ENCODE data around the gene PHGDH. TPM values are rescaled to one million over a fixed set of nuclear protein-coding genes. Genes with fewer than 3 reads are reported as not detected.

The PHGDH gene
- total RNA-seq: 71.9 TPM
- 126 TPM for polyA plus RNA-seq (ENCODE audit: insufficient read depth, low read depth, low replicate concordance)
- long read RNA-seq, donor 1, transcript PHGDH-208 (12 exons, 2,096 nt): major isoform, 38 of 99 reads
- long read RNA-seq, donor 1, transcript PHGDH-221 (5 exons, 1,180 nt): minor isoform, 5 of 99 reads
- long read RNA-seq, donor 1, partial matches to known transcripts: 54 of 99 reads
- long read RNA-seq, donor 1, other reads (novel, unspliced or antisense): 0 of 99 reads
- long read RNA-seq, donor 2, transcript PHGDH-208 (12 exons, 2,096 nt): major isoform, 53 of 128 reads
- long read RNA-seq, donor 2, partial matches to known transcripts: 67 of 128 reads
- long read RNA-seq, donor 2, other reads (novel, unspliced or antisense): 0 of 128 reads
- long read RNA-seq, donor 3, transcript PHGDH-208 (12 exons, 2,096 nt): major isoform, 60 of 107 reads
- long read RNA-seq, donor 3, partial matches to known transcripts: 37 of 107 reads
- long read RNA-seq, donor 3, other reads (novel, unspliced or antisense): 0 of 107 reads
- long read RNA-seq, donor 4, transcript PHGDH-208 (12 exons, 2,096 nt): major isoform, 37 of 60 reads
- long read RNA-seq, donor 4, partial matches to known transcripts: 18 of 60 reads
- long read RNA-seq, donor 4, other reads (novel, unspliced or antisense): 0 of 60 reads
- long read RNA-seq, donor 5: 0 reads
- long read RNA-seq, donor 6, transcript PHGDH-208 (12 exons, 2,096 nt): major isoform, 11 of 34 reads
- long read RNA-seq, donor 6, partial matches to known transcripts: 18 of 34 reads
- long read RNA-seq, donor 6, other reads (novel, unspliced or antisense): 0 of 34 reads
- long read RNA-seq, donor 7, transcript PHGDH-205 (4 exons, 1,754 nt): minor isoform, 5 of 75 reads
- long read RNA-seq, donor 7, transcript PHGDH-208 (12 exons, 2,096 nt): major isoform, 55 of 75 reads
- long read RNA-seq, donor 7, partial matches to known transcripts: 8 of 75 reads
- long read RNA-seq, donor 7, other reads (novel, unspliced or antisense): 3 of 75 reads
- long read RNA-seq, donor 8, transcript PHGDH-208 (12 exons, 2,096 nt): major isoform, 46 of 101 reads
- long read RNA-seq, donor 8, transcript PHGDH-205 (4 exons, 1,754 nt): minor isoform, 5 of 101 reads
- long read RNA-seq, donor 8, partial matches to known transcripts: 42 of 101 reads
- long read RNA-seq, donor 8, other reads (novel, unspliced or antisense): 0 of 101 reads
- long read RNA-seq, donor 9, transcript PHGDH-208 (12 exons, 2,096 nt): major isoform, 35 of 66 reads
- long read RNA-seq, donor 9, partial matches to known transcripts: 23 of 66 reads
- long read RNA-seq, donor 9, other reads (novel, unspliced or antisense): 0 of 66 reads
- long read RNA-seq, donor 10, transcript PHGDH-208 (12 exons, 2,096 nt): major isoform, 42 of 89 reads
- long read RNA-seq, donor 10, transcript PHGDH-221 (5 exons, 1,180 nt): minor isoform, 5 of 89 reads
- long read RNA-seq, donor 10, partial matches to known transcripts: 37 of 89 reads
- long read RNA-seq, donor 10, other reads (novel, unspliced or antisense): 0 of 89 reads

DNA sequence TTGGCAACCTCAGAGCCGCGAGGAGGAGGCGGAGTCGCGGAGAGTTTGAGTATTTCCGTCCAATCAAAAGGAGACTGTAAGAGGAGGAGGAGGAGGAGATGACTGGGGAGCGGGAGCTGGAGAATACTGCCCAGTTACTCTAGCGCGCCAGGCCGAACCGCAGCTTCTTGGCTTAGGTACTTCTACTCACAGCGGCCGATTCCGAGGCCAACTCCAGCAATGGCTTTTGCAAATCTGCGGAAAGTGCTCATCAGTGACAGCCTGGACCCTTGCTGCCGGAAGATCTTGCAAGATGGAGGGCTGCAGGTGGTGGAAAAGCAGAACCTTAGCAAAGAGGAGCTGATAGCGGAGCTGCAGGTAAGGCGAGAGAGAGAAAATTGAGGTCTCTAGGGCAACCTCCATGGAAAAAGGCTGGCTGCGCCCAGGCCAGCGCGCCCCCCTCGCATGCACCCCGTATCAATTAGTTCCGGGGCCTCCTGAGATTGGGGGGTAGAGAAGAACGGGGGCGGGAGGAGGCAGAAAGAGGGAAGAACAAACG lies at the start of gene PHGDH:
Gene PHGDH, plus strand, starts transcription at position 131 of the 538 bp plus-strand sequence. Its CDS starts 89 bp downstream, at position 220.
- peaks cover 0 to 18% (median 14%) of the 10 kb centered on the region in 3 donors for H3K4me1 ChIP-seq (ENCODE audit: control insufficient read depth in 2 of 3, insufficient read depth in 2 of 3, low read depth in 1 of 3, low read length in 3 of 3)
- peak within 1 kb of the TSS; percentile 20 to 88 (median 60) for H3K9ac ChIP-seq (ENCODE audit: low read length in 3 of 3)
- DNase-seq (peak; percentile 88 to 94 (median 90)), FAIRE-seq (no peak)
- no peaks in the 10 kb centered on the region for H3K27me3 ChIP-seq (ENCODE audit: control insufficient read depth, insufficient read depth, low read length)
- intact Hi-C loops (cut with DNase I): no loop called here
- H3K9me3 ChIP-seq (ENCODE audit: control insufficient read depth in 2 of 3, insufficient read depth in 1 of 3, low read length in 3 of 3): no peaks in the 10 kb centered on the region
- no peaks in the 10 kb centered on the region for H3K36me3 ChIP-seq (ENCODE audit: control insufficient read depth in 2 of 3, insufficient read depth in 3 of 3, low read length in 3 of 3)
- TF ChIP-seq, protein P1, sequence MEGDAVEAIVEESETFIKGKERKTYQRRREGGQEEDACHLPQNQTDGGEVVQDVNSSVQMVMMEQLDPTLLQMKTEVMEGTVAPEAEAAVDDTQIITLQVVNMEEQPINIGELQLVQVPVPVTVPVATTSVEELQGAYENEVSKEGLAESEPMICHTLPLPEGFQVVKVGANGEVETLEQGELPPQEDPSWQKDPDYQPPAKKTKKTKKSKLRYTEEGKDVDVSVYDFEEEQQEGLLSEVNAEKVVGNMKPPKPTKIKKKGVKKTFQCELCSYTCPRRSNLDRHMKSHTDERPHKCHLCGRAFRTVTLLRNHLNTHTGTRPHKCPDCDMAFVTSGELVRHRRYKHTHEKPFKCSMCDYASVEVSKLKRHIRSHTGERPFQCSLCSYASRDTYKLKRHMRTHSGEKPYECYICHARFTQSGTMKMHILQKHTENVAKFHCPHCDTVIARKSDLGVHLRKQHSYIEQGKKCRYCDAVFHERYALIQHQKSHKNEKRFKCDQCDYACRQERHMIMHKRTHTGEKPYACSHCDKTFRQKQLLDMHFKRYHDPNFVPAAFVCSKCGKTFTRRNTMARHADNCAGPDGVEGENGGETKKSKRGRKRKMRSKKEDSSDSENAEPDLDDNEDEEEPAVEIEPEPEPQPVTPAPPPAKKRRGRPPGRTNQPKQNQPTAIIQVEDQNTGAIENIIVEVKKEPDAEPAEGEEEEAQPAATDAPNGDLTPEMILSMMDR (IDR thresholded peaks at IDR 0.05; ENCODE audit: borderline replicate concordance, extremely low read depth, insufficient read depth): no peak
- no peak within 1 kb of the TSS for H3K27ac ChIP-seq (ENCODE audit: low read depth in 2 of 2, low read length in 2 of 2)
- peak within 1 kb of the TSS; percentile 66 to 95 (median 70) for H3K4me3 ChIP-seq (ENCODE audit: low read length in 3 of 3)

DNA sequence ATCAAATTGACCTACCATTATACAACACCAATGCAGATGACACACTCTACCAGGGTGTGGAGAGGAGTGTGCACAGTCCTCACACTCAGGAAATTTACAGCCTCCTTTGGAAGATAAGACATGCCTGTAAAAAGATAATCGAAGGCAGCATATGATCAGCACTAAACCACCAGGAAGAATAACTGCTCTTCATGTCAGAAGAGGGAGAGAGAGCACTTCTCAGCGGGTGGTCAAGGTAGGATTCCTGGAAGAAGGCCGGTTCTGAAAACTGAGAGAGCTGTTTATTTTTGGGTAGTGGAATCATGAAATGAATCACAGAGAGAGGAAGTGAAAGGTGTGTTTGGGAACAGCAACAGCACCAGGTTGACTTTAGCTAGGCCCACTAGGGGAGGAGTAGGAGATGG lies 49.7 kb upstream of the PHGDH start:
- H3K9me3 ChIP-seq (ENCODE audit: control insufficient read depth in 2 of 3, insufficient read depth in 1 of 3, low read length in 3 of 3): no peaks in the 10 kb centered on the region
- DNase-seq: no peak
- TF ChIP-seq, protein P1 (IDR thresholded peaks at IDR 0.05; ENCODE audit: borderline replicate concordance, extremely low read depth, insufficient read depth): no peak
- intact Hi-C loops (cut with DNase I): loop anchor here (5.0 kb wide), 1 partner anchor 50 kb away; no protein-coding TSS in a partner anchor
- no peak overlapping the region for H3K4me3 ChIP-seq (ENCODE audit: low read length in 3 of 3)
- FAIRE-seq: no peak
- H3K27me3 ChIP-seq (ENCODE audit: control insufficient read depth, insufficient read depth, low read length): no peaks in the 10 kb centered on the region
- H3K4me1 ChIP-seq (ENCODE audit: control insufficient read depth in 2 of 3, insufficient read depth in 2 of 3, low read depth in 1 of 3, low read length in 3 of 3): peaks cover 6 to 10% (median 9%) of the 10 kb centered on the region in 3 donors
- H3K36me3 ChIP-seq (ENCODE audit: control insufficient read depth in 2 of 3, insufficient read depth in 3 of 3, low read length in 3 of 3): no peaks in the 10 kb centered on the region
- no peak overlapping the region for H3K27ac ChIP-seq (ENCODE audit: low read depth in 2 of 2, low read length in 2 of 2)
- no peak overlapping the region for H3K9ac ChIP-seq (ENCODE audit: low read length in 3 of 3)

DNA sequence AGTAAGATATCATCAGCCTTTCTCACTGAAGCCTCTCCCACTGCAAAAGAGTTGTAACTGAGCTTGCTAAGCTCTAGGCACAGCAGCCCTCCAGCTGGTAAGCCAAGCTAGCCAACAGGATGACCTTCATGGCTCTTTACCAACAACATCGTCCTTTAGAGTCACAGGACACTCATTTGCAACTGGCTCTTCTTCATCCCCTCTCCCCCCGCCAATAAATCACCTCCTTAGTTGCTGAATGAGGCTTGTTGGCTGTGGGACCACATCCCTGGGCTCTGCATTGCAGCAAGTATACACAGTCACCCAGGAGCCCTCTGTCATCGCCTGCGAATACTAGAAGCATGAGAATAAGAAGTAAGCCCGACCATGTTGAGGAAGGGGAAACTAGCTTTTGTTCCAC lies 47.7 kb upstream of the PHGDH start:
- no peak for FAIRE-seq
- no peak for DNase-seq
- Histone ChIP-seq H3K36me3 (ENCODE audit: control insufficient read depth in 2 of 3, insufficient read depth in 3 of 3, low read length in 3 of 3) (no peaks in the 10 kb centered on the region), H3K27ac (ENCODE audit: low read depth in 2 of 2, low read length in 2 of 2) (no peak overlapping the region), H3K4me1 (ENCODE audit: control insufficient read depth in 2 of 3, insufficient read depth in 2 of 3, low read depth in 1 of 3, low read length in 3 of 3) (peaks cover 6 to 10% (median 9%) of the 10 kb centered on the region in 3 donors), H3K9ac (ENCODE audit: low read length in 3 of 3) (no peak overlapping the region), H3K27me3 (ENCODE audit: control insufficient read depth, insufficient read depth, low read length) (no peaks in the 10 kb centered on the region), H3K4me3 (ENCODE audit: low read length in 3 of 3) (no peak overlapping the region), H3K9me3 (ENCODE audit: control insufficient read depth in 2 of 3, insufficient read depth in 1 of 3, low read length in 3 of 3) (no peaks in the 10 kb centered on the region)
- intact Hi-C loops (cut with DNase I): loop anchor here (5.0 kb wide), 1 partner anchor 52 kb away; no protein-coding TSS in a partner anchor
- TF ChIP-seq, protein P1 (IDR thresholded peaks at IDR 0.05; ENCODE audit: borderline replicate concordance, extremely low read depth, insufficient read depth): no peak

Measured in kidney (tissue), 22 donors.